K562 (cell line): ENCODE measurements around the gene ALKBH2.

ENCODE experiments used
- BACH1 ChIP-seq: fragments of 200-800 bp; sonication (Bioruptor generic); IDR thresholded peaks from 2 replicates; pipeline ENCODE4 v1.6.1; 2016; ENCODE audit warnings: missing genetic modification characterization, missing compliant biosample characterization
- ELF4 ChIP-seq: fragments of 450-650 bp; formaldehyde crosslinking; IDR thresholded peaks from 2 replicates; pipeline ENCODE4 v1.4.0; 2022; ENCODE audit warnings: missing genetic modification characterization
- ESRRA ChIP-seq: fragments of 450-650 bp; IDR thresholded peaks from 2 replicates; pipeline ENCODE4 v1.6.1; 2014; ENCODE audit warnings: low read depth, mild to moderate bottlenecking, moderate library complexity, borderline replicate concordance
- MYC ChIP-seq, 2 experiments: fragments of 250-450 bp in 1 of 2; sonication (Bioruptor Pico) in 1 of 2; IDR thresholded peaks; 2 replicates each; pipeline versions ENCODE4 v1.5.1 to v1.6.1; 2012 to 2021; ENCODE audit warnings: low read depth in 2 of 2, borderline replicate concordance in 1 of 2, improper control_type of control experiment in 1 of 2, low read length in 1 of 2, mild to moderate bottlenecking in 1 of 2, moderate library complexity in 1 of 2
- NCOR1 ChIP-seq: fragments of 450-650 bp; IDR thresholded peaks from 2 replicates; pipeline ENCODE4 v1.6.1; 2016; ENCODE audit warnings: mild to moderate bottlenecking, moderate library complexity
- RBBP5 ChIP-seq: fragments of 200-600 bp; sonication (generic); IDR thresholded peaks from 2 replicates; pipeline ENCODE4 v1.6.1; 2012; ENCODE audit warnings: borderline replicate concordance, mild to moderate bottlenecking, low read length, control low read depth, inconsistent platforms; ENCODE audit not compliant: insufficient read depth, poor library complexity, severe bottlenecking
- YBX1 ChIP-seq: fragments of 450-650 bp; IDR thresholded peaks from 2 replicates; pipeline ENCODE4 v1.7.1; 2016; ENCODE audit warnings: mild to moderate bottlenecking
- ZKSCAN8 ChIP-seq: fragments of 200-800 bp; sonication (Bioruptor generic); IDR thresholded peaks from 2 replicates; pipeline ENCODE4 v1.6.1; 2016; ENCODE audit warnings: missing genetic modification characterization, missing compliant biosample characterization
- TF ChIP-seq, protein P1 (sequence below): sonication (generic); formaldehyde crosslinking; IDR thresholded peaks from 2 replicates; pipeline ENCODE4 v1.9.0; 2022; ENCODE audit warnings: mild to moderate bottlenecking, missing genetic modification reagents
- TF ChIP-seq, protein P2 (sequence below): sonication (generic); formaldehyde crosslinking; IDR thresholded peaks from 2 replicates; pipeline ENCODE4 v1.8.1; 2022; ENCODE audit warnings: missing genetic modification reagents
- TF ChIP-seq, protein P3 (sequence below), 2 experiments: fragments of 450-650 bp in 1 of 2; sonication (generic) in 1 of 2; formaldehyde crosslinking in 1 of 2; IDR thresholded peaks in 1 of 2; conservative IDR thresholded peaks in 1 of 2; 2 replicates each; pipeline versions ENCODE4 v1.6.1 to v1.8.1; 2016 to 2023; ENCODE audit warnings: mild to moderate bottlenecking in 2 of 2, moderate library complexity in 2 of 2, inconsistent platforms in 1 of 2, missing genetic modification reagents in 1 of 2
- TF ChIP-seq, protein P4 (sequence below), 3 experiments: IDR thresholded peaks in 2 of 3; conservative IDR thresholded peaks in 1 of 3; 2 replicates each; pipeline ENCODE4 v1.5.1; 2011 to 2012; ENCODE audit warnings: low read length in 3 of 3, mild to moderate bottlenecking in 3 of 3, control low read depth in 2 of 3, improper control_type of control experiment in 1 of 3, inconsistent platforms in 1 of 3, low read depth in 1 of 3, mixed read lengths in 1 of 3, moderate library complexity in 1 of 3; ENCODE audit not compliant: insufficient read depth in 2 of 3
- TF ChIP-seq, protein P5 (sequence below), 2 experiments: fragments of 450-650 bp; conservative IDR thresholded peaks; 2 replicates each; pipeline ENCODE4 v1.6.1; 2017; ENCODE audit warnings: mild to moderate bottlenecking in 2 of 2, moderate library complexity in 2 of 2
- TF ChIP-seq, protein P6 (sequence below): sonication (generic); IDR thresholded peaks from 2 replicates; pipeline ENCODE4 v1.6.1; 2016

DNA sequence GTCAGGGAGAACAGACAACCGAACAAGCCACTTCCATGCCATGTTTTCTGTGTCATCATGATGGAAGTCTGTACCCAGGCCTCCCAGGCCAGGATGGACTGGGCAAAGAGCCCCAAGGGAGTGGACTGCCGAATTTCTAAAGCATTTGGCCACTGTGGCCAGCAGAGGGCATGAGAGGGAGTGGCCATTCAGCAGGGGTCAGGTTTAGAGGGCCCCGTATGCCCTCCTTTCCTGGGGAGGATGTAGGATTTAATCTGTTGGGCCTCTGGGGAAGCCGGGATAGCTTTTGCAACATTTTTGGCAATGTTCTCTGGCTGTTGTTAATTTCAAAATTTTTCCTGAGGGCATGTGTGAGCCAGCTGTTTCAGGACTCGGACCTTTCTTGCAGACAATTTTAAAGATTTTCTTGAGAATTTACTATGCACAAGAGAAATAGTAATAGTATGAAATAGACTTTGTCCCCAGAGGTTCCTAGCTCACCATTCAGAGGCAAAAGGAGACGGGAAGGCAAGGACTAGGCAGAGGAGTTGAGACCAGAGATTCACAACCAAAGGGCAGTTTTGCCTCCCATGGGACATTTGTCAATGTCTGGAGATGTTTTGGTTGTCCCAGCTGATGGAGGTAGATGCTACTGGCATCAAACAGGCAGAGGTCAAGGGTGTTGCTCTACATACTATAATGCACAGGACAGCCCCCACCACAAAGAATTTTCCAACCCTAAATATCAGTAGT is 41.1 kb upstream of the ALKBH2 start:
- TF ChIP-seq, protein P1, sequence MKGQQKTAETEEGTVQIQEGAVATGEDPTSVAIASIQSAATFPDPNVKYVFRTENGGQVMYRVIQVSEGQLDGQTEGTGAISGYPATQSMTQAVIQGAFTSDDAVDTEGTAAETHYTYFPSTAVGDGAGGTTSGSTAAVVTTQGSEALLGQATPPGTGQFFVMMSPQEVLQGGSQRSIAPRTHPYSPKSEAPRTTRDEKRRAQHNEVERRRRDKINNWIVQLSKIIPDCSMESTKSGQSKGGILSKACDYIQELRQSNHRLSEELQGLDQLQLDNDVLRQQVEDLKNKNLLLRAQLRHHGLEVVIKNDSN (CRISPR knock-in tag) = no peak
- TF ChIP-seq NCOR1 = no peak
- TF ChIP-seq RBBP5 = no peak
- no peak for TF ChIP-seq ELF4 (CRISPR knock-in tag)
- TF ChIP-seq, protein P2, sequence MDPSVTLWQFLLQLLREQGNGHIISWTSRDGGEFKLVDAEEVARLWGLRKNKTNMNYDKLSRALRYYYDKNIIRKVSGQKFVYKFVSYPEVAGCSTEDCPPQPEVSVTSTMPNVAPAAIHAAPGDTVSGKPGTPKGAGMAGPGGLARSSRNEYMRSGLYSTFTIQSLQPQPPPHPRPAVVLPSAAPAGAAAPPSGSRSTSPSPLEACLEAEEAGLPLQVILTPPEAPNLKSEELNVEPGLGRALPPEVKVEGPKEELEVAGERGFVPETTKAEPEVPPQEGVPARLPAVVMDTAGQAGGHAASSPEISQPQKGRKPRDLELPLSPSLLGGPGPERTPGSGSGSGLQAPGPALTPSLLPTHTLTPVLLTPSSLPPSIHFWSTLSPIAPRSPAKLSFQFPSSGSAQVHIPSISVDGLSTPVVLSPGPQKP (CRISPR knock-in tag) = no peak
- no peak for TF ChIP-seq YBX1
- TF ChIP-seq, protein P3, sequence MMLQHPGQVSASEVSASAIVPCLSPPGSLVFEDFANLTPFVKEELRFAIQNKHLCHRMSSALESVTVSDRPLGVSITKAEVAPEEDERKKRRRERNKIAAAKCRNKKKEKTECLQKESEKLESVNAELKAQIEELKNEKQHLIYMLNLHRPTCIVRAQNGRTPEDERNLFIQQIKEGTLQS (IDR thresholded peaks at IDR 0.05) = no peak
- TF ChIP-seq, protein P3 (CRISPR knock-in tag; conservative IDR thresholded peaks at IDR 0.05) = no peak
- TF ChIP-seq MYC (IDR thresholded peaks at IDR 0.05; ENCODE audit: low read depth, low read length) = no peak
- TF ChIP-seq MYC (CRISPR knock-in tag; IDR thresholded peaks at IDR 0.05; ENCODE audit: borderline replicate concordance, low read depth) = no peak
- no peak for TF ChIP-seq BACH1 (tag)
- TF ChIP-seq, protein P4, sequence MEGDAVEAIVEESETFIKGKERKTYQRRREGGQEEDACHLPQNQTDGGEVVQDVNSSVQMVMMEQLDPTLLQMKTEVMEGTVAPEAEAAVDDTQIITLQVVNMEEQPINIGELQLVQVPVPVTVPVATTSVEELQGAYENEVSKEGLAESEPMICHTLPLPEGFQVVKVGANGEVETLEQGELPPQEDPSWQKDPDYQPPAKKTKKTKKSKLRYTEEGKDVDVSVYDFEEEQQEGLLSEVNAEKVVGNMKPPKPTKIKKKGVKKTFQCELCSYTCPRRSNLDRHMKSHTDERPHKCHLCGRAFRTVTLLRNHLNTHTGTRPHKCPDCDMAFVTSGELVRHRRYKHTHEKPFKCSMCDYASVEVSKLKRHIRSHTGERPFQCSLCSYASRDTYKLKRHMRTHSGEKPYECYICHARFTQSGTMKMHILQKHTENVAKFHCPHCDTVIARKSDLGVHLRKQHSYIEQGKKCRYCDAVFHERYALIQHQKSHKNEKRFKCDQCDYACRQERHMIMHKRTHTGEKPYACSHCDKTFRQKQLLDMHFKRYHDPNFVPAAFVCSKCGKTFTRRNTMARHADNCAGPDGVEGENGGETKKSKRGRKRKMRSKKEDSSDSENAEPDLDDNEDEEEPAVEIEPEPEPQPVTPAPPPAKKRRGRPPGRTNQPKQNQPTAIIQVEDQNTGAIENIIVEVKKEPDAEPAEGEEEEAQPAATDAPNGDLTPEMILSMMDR (IDR thresholded peaks at IDR 0.05 in 2 of 3, conservative IDR thresholded peaks at IDR 0.05 in 1 of 3; ENCODE audit: insufficient read depth in 2 of 3, low read depth in 1 of 3, low read length in 3 of 3) = peak; percentile 62 to 79 (median 68)
- no peak for TF ChIP-seq ZKSCAN8 (CRISPR knock-in tag)
- TF ChIP-seq, protein P5, sequence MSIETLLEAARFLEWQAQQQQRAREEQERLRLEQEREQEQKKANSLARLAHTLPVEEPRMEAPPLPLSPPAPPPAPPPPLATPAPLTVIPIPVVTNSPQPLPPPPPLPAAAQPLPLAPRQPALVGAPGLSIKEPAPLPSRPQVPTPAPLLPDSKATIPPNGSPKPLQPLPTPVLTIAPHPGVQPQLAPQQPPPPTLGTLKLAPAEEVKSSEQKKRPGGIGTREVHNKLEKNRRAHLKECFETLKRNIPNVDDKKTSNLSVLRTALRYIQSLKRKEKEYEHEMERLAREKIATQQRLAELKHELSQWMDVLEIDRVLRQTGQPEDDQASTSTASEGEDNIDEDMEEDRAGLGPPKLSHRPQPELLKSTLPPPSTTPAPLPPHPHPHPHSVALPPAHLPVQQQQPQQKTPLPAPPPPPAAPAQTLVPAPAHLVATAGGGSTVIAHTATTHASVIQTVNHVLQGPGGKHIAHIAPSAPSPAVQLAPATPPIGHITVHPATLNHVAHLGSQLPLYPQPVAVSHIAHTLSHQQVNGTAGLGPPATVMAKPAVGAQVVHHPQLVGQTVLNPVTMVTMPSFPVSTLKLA (conservative IDR thresholded peaks at IDR 0.05) = no peak
- TF ChIP-seq ESRRA = no peak
- TF ChIP-seq, protein P6, sequence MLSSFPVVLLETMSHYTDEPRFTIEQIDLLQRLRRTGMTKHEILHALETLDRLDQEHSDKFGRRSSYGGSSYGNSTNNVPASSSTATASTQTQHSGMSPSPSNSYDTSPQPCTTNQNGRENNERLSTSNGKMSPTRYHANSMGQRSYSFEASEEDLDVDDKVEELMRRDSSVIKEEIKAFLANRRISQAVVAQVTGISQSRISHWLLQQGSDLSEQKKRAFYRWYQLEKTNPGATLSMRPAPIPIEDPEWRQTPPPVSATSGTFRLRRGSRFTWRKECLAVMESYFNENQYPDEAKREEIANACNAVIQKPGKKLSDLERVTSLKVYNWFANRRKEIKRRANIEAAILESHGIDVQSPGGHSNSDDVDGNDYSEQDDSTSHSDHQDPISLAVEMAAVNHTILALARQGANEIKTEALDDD = no peak
